Measurements from ENCODE around the gene P2RY11. TPM values are rescaled to one million over a fixed set of nuclear protein-coding genes. Genes with fewer than 3 reads are reported as not detected.

The P2RY11 gene
- total RNA-seq, 1 experiment from 2014 or later = 20.7 TPM

- no peaks in the 10 kb centered on the region for H3K9me3 Mint-ChIP-seq (ENCODE audit: low read depth, unreplicated experiment)
- no peak overlapping the region for H3K27ac Mint-ChIP-seq (ENCODE audit: unreplicated experiment)
- no peak for DNase-seq
- TF ChIP-seq CTCF (IDR thresholded peaks at IDR 0.05; ENCODE audit: unreplicated experiment) = no peak
- CTCF ChIA-PET = no interaction called here
- H3K4me3 Mint-ChIP-seq (ENCODE audit: low read depth, unreplicated experiment) = no peak overlapping the region
- intact Hi-C loops (cut with micrococcal nuclease; ENCODE audit: unreplicated experiment) = no loop called here
- no TSS peak for BruUV-seq (replicated peaks)
- H3K4me1 Mint-ChIP-seq (ENCODE audit: low read depth, unreplicated experiment) = no peaks in the 10 kb centered on the region
- H3K36me3 Mint-ChIP-seq (ENCODE audit: insufficient read depth, unreplicated experiment) = peaks cover 23% of the 10 kb centered on the region
- no peaks in the 10 kb centered on the region for H3K27me3 Mint-ChIP-seq (ENCODE audit: unreplicated experiment)
Measured at GRCh38 chr19:10139952-10140351, 28.5 kb downstream of the P2RY11 start.

DNA sequence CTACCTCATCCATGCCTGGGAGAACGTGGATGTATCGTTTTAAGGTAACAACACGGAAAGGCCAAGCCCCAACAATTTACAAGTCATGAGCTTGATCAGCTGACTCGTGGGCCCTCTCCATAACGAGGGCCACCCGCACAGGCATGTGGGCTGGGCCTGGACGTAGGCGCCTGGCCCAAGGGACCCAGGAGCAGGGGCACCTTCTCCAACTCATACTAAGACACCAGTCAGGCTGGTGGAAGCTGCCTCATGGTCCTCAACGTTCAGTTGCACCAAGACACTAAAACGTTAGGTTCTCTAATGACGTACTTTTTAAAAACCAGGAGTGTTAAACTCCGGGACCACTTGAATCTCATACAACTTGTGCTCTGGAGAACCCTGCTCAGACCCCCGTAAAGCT is 30.0 kb downstream of the P2RY11 start:
- Mint-ChIP-seq H3K4me3 (ENCODE audit: low read depth, unreplicated experiment) (no peak overlapping the region), H3K9me3 (ENCODE audit: low read depth, unreplicated experiment) (no peaks in the 10 kb centered on the region), H3K4me1 (ENCODE audit: low read depth, unreplicated experiment) (no peaks in the 10 kb centered on the region), H3K36me3 (ENCODE audit: insufficient read depth, unreplicated experiment) (peaks cover 23% of the 10 kb centered on the region), H3K27ac (ENCODE audit: unreplicated experiment) (no peak overlapping the region), H3K27me3 (ENCODE audit: unreplicated experiment) (no peaks in the 10 kb centered on the region)
- BruUV-seq (replicated peaks) = no TSS peak
- CTCF ChIA-PET = interaction anchor here (0.5 kb wide), 1 partner anchor 729 kb away, joined by 3 read pairs; no protein-coding TSS in a partner anchor
- no peak for DNase-seq
- TF ChIP-seq CTCF (IDR thresholded peaks at IDR 0.05; ENCODE audit: unreplicated experiment) = no peak
- intact Hi-C loops (cut with micrococcal nuclease; ENCODE audit: unreplicated experiment) = no loop called here

DNA sequence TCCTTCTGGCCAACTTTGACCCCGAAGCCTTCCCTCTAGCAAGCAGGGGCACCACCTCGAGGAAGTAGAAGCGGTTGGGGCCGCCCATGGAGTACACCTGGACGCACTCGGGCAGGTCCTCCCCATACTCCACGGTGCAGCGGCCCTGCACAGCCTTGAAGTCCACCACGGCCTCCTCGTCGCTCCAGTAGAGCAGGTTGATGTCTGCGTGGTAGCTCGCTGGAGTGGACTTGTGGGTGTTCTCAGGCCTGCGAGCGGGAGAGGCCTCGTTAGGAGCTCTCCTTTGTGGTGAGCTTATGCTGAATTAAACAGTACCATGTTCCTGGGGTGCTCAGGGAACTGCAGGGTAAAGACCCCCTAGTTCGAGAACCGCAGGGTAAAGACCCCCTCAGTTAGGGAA is 30.5 kb downstream of the P2RY11 start:
- DNase-seq = no peak
- no TSS peak for BruUV-seq (replicated peaks)
- intact Hi-C loops (cut with micrococcal nuclease; ENCODE audit: unreplicated experiment) = no loop called here
- Mint-ChIP-seq H3K36me3 (ENCODE audit: insufficient read depth, unreplicated experiment) (peaks cover 21% of the 10 kb centered on the region), H3K4me3 (ENCODE audit: low read depth, unreplicated experiment) (no peak overlapping the region), H3K27me3 (ENCODE audit: unreplicated experiment) (no peaks in the 10 kb centered on the region), H3K9me3 (ENCODE audit: low read depth, unreplicated experiment) (no peaks in the 10 kb centered on the region), H3K4me1 (ENCODE audit: low read depth, unreplicated experiment) (no peaks in the 10 kb centered on the region), H3K27ac (ENCODE audit: unreplicated experiment) (no peak overlapping the region)
- TF ChIP-seq CTCF (IDR thresholded peaks at IDR 0.05; ENCODE audit: unreplicated experiment) = no peak
- CTCF ChIA-PET = interaction anchor here (0.5 kb wide), 1 partner anchor 729 kb away, joined by 3 read pairs; no protein-coding TSS in a partner anchor

GRCh38 chr19:10142701-10143375 is 31.3 kb downstream of the P2RY11 start:
- Mint-ChIP-seq H3K27ac (ENCODE audit: unreplicated experiment) (no peak overlapping the region), H3K4me3 (ENCODE audit: low read depth, unreplicated experiment) (no peak overlapping the region), H3K9me3 (ENCODE audit: low read depth, unreplicated experiment) (no peaks in the 10 kb centered on the region), H3K36me3 (ENCODE audit: insufficient read depth, unreplicated experiment) (peaks cover 22% of the 10 kb centered on the region), H3K4me1 (ENCODE audit: low read depth, unreplicated experiment) (no peaks in the 10 kb centered on the region), H3K27me3 (ENCODE audit: unreplicated experiment) (no peaks in the 10 kb centered on the region)
- TF ChIP-seq CTCF (IDR thresholded peaks at IDR 0.05; ENCODE audit: unreplicated experiment) = no peak
- no TSS peak for BruUV-seq (replicated peaks)
- CTCF ChIA-PET = interaction anchor here (0.6 kb wide), 1 partner anchor 38 kb away, joined by 5 read pairs; no protein-coding TSS in a partner anchor
- DNase-seq = no peak
- intact Hi-C loops (cut with micrococcal nuclease; ENCODE audit: unreplicated experiment) = no loop called here

All from Calu3 (cell line).